K562 (cell line): ENCODE data around the gene ITPRIPL2. TPM values are rescaled to one million over a fixed set of nuclear protein-coding genes. Genes with fewer than 3 reads are reported as not detected.

Source experiments
- ATAC-seq: fragments of 200-7000 bp; cut with Tn5 transposase; 3 replicates; pipeline ENCODE4 v1.9.1; 2020; ENCODE audit warnings: moderate library complexity
- BruUV-seq: library from RNA; stranded (reverse); fragments of 400-500 nt; replicated peaks from 2 replicates; lab custom pipeline; 2021; lab: Mats Ljungman, UMichigan
- CTCF ChIA-PET: fragments of 300-600 bp; formaldehyde crosslinking; extraction: SDS; loops from one replicate; lab custom pipeline; 2021; ENCODE audit warnings: low intra/inter-chr PET ratio; lab: Yijun Ruan, JAX
- POLR2A ChIA-PET: fragments of 300-600, 350-650 bp; sonication (Branson Sonifier 250); formaldehyde crosslinking; extraction: SDS; loops from one replicate; lab custom pipeline; 2021; ENCODE audit warnings: antibody characterized with exemption, inconsistent platforms; lab: Yijun Ruan, JAX
- DNase-seq, 4 experiments: peaks; one replicate each; pipeline versions ENCODE4 v3.0.0 to v3.0.0-alpha.2; 2011 to 2018; ENCODE audit warnings: low spot score in 3 of 4, mixed read lengths in 3 of 4; ENCODE audit errors: extremely low read depth in 1 of 4
- FAIRE-seq: peaks from 2 replicates; lab custom pipeline; 2011; peaks lifted over from hg19 to GRCh38; lab: Jason Lieb, UNC
- H2AFZ ChIP-seq: 2 replicates; pipeline ENCODE4 v1.6.0; 2011; ENCODE audit warnings: low read depth, low read length, control low read depth, inconsistent platforms
- H3K27ac ChIP-seq: fragments of 200-600 bp; 3 replicates; pipeline ENCODE4 v1.8.0; 2011; ENCODE audit warnings: low read depth, mild to moderate bottlenecking, control low read depth, inconsistent platforms, low read length, moderate library complexity, mixed read lengths; ENCODE audit errors: extremely low read depth
- H3K27me3 ChIP-seq, 2 experiments: fragments of 300-600 bp in 1 of 2; 2 replicates in 1 of 2; 3 replicates in 1 of 2; pipeline versions ENCODE4 v1.6.0 to v1.8.0; 2011; ENCODE audit warnings: inconsistent platforms in 2 of 2, low read length in 2 of 2, mild to moderate bottlenecking in 1 of 2, mixed read lengths in 1 of 2, moderate library complexity in 1 of 2; ENCODE audit not compliant: control insufficient read depth in 2 of 2, insufficient read depth in 2 of 2
- H3K36me3 ChIP-seq: fragments of 300-600 bp; 3 replicates; pipeline ENCODE4 v1.8.0; 2011; ENCODE audit warnings: mild to moderate bottlenecking, low read length, inconsistent platforms; ENCODE audit not compliant: control insufficient read depth, insufficient read depth
- H3K4me1 ChIP-seq, 2 experiments: fragments of 200-600 bp in 1 of 2; replicated peaks in 1 of 2; 2 replicates in 1 of 2; 3 replicates in 1 of 2; pipeline versions ENCODE4 v1.5.1 to v1.8.0; 2011; ENCODE audit warnings: inconsistent platforms in 2 of 2, low read length in 2 of 2, mild to moderate bottlenecking in 1 of 2, mixed read lengths in 1 of 2, moderate library complexity in 1 of 2; ENCODE audit not compliant: control insufficient read depth in 2 of 2, insufficient read depth in 2 of 2
- H3K4me2 ChIP-seq: 2 replicates; pipeline ENCODE4 v1.6.1; 2011; ENCODE audit warnings: low read length, control low read depth, inconsistent platforms, mixed read lengths; ENCODE audit not compliant: insufficient read depth
- H3K4me3 ChIP-seq: fragments of 200-600 bp; sonication (generic), shearing (Covaris generic); 2 replicates; pipeline ENCODE4 v1.5.1; 2016; ENCODE audit warnings: control low read depth, inconsistent platforms
- H3K79me2 ChIP-seq: fragments of 200-600 bp; 3 replicates; pipeline ENCODE4 v1.8.0; 2011; ENCODE audit warnings: low read length, inconsistent platforms; ENCODE audit not compliant: control insufficient read depth, insufficient read depth
- H3K9ac ChIP-seq, 2 experiments: 2 replicates each; pipeline versions ENCODE4 v1.6.0 to v1.6.1; 2011; ENCODE audit warnings: low read depth in 2 of 2, low read length in 2 of 2, control low read depth in 1 of 2, inconsistent platforms in 1 of 2, mild to moderate bottlenecking in 1 of 2, mixed read lengths in 1 of 2; ENCODE audit not compliant: insufficient read depth in 1 of 2
- H3K9me1 ChIP-seq: one replicate; pipeline ENCODE4 v1.6.0; 2011; ENCODE audit warnings: inconsistent platforms, mild to moderate bottlenecking, low read length, moderate library complexity; ENCODE audit not compliant: control insufficient read depth, insufficient read depth
- H3K9me3 ChIP-seq: replicated peaks from 2 replicates; pipeline ENCODE4 v1.5.1; 2011; ENCODE audit warnings: low read depth, low read length, inconsistent platforms; ENCODE audit not compliant: control insufficient read depth, insufficient read depth
- H4K20me1 ChIP-seq: replicated peaks from 2 replicates; pipeline ENCODE4 v1.6.1; 2011; ENCODE audit warnings: low read length, inconsistent platforms, mixed read lengths; ENCODE audit not compliant: control insufficient read depth, insufficient read depth
- BCOR ChIP-seq: fragments of 450-650 bp; IDR thresholded peaks from 2 replicates; pipeline ENCODE4 v1.6.1; 2016
- CBX3 ChIP-seq, 2 experiments: IDR thresholded peaks; 1 replicate in 1 of 2; 2 replicates in 1 of 2; pipeline ENCODE4 v1.6.1; 2012; ENCODE audit warnings: inconsistent platforms in 2 of 2, low read length in 2 of 2, borderline replicate concordance in 1 of 2, control low read depth in 1 of 2
- FIP1L1 ChIP-seq: fragments of 200-400 bp; formaldehyde crosslinking; IDR thresholded peaks from 2 replicates; pipeline ENCODE4 v1.6.1; 2018; ENCODE audit warnings: mild to moderate bottlenecking, low read depth, low read length; ENCODE audit not compliant: poor library complexity, severe bottlenecking
- HDAC1 ChIP-seq, 2 experiments: fragments of 450-650 bp; IDR thresholded peaks; 2 replicates each; pipeline ENCODE4 v1.6.1; 2016 to 2017; ENCODE audit warnings: inconsistent platforms in 1 of 2, mild to moderate bottlenecking in 1 of 2, moderate library complexity in 1 of 2
- HDAC8 ChIP-seq: fragments of 450-650 bp; IDR thresholded peaks from 2 replicates; pipeline ENCODE4 v1.6.1; 2016; ENCODE audit warnings: mild to moderate bottlenecking, missing genetic modification characterization, moderate library complexity, missing compliant biosample characterization
- MIER1 ChIP-seq: fragments of 450-650 bp; IDR thresholded peaks from 2 replicates; pipeline ENCODE4 v1.6.1; 2016; ENCODE audit warnings: antibody characterized with exemption, mild to moderate bottlenecking, low read depth
- NR2C2 ChIP-seq, 2 experiments: fragments of 200-800 bp in 1 of 2; sonication (Bioruptor generic) in 1 of 2; sonication (generic) in 1 of 2; formaldehyde crosslinking in 1 of 2; IDR thresholded peaks; 2 replicates each; pipeline versions ENCODE4 v1.6.1 to v1.8.0; 2016 to 2022; ENCODE audit warnings: mild to moderate bottlenecking in 1 of 2, missing compliant biosample characterization in 1 of 2, missing genetic modification characterization in 1 of 2, missing genetic modification reagents in 1 of 2
- TEAD4 ChIP-seq, 2 experiments: sonication (generic) in 1 of 2; formaldehyde crosslinking in 1 of 2; IDR thresholded peaks; 2 replicates each; pipeline versions ENCODE4 v1.6.1 to v1.8.0; 2012 to 2022; ENCODE audit warnings: borderline replicate concordance in 1 of 2, inconsistent platforms in 1 of 2, low read length in 1 of 2, mild to moderate bottlenecking in 1 of 2, missing genetic modification reagents in 1 of 2
- TRIM28 ChIP-seq: fragments of 450-650 bp; IDR thresholded peaks from 2 replicates; pipeline ENCODE4 v1.6.1; 2017
- XRCC4 ChIP-seq: IDR thresholded peaks from one replicate; pipeline ENCODE4 v1.6.1; 2011; ENCODE audit not compliant: insufficient read depth, insufficient read length; ENCODE audit errors: extremely low read depth
- ZBTB43 ChIP-seq: sonication (generic); formaldehyde crosslinking; IDR thresholded peaks from 2 replicates; pipeline ENCODE4 v1.8.0; 2023; ENCODE audit warnings: mild to moderate bottlenecking, missing genetic modification reagents
- ZNF311 ChIP-seq: fragments of 250-450 bp; sonication (Bioruptor Pico); IDR thresholded peaks from 2 replicates; pipeline ENCODE4 v1.4.0; 2020; ENCODE audit warnings: mild to moderate bottlenecking, moderate library complexity
- WGBS: fragments of 100-300 bp; shearing (Covaris generic); methylation state at CpG from one replicate; pipeline ENCODE4 v1.1.6; 2016; ENCODE audit warnings: low coverage, mixed read lengths; ENCODE audit not compliant: insufficient coverage; ENCODE audit errors: missing lambda C conversion rate; 5-methylcytosine and 5-hydroxymethylcytosine counted together
- in situ Hi-C: fragments of 300-500 bp; cut with MboI; formaldehyde crosslinking; loops from 4 replicates; pipeline ENCODE4 v1.15.0; 2018; ENCODE audit warnings: inconsistent platforms, mixed read lengths
- intact Hi-C: fragments of 100-400 bp; cut with micrococcal nuclease; formaldehyde crosslinking; loops from 2 replicates; pipeline ENCODE4 v1.14.2; 2022
- polyA plus RNA-seq, 8 experiments: library from polyadenylated mRNA; depleted of rRNA in 4 of 8; stranded (reverse) in 5 of 8; unstranded in 3 of 8; fragments of >200 nt; fragmentation: Nextera tagmentation in 2 of 8; fragmentation: Illumina TruSeq in 1 of 8; extraction: Ambion mirVana in 2 of 8; extraction: Trizol in 1 of 8; gene quantifications; 2 replicates each; pipeline versions ENCODE4 v1.2.1 to v1.2.3, GENCODE V29; 2011 to 2014; ENCODE audit warnings: inconsistent platforms in 1 of 8, missing spikeins in 1 of 8
- total RNA-seq, 7 experiments: library from RNA; depleted of rRNA in 6 of 7; stranded (reverse); fragments of >200 nt in 6 of 7; fragmentation: Illumina TruSeq in 2 of 7; extraction: Trizol in 2 of 7; gene quantifications; 2 replicates each; pipeline versions ENCODE4 v1.2.1 to v1.2.3, GENCODE V29; 2011 to 2021; ENCODE audit warnings: low replicate concordance in 1 of 7

Gene ITPRIPL2
- total and polyA plus RNA-seq, 9 of the 15 experiments (the other 6 are each of a cell fraction or from before 2014, with no cell fraction given): 0.04 to 2.2 (median 0.58) TPM

DNA sequence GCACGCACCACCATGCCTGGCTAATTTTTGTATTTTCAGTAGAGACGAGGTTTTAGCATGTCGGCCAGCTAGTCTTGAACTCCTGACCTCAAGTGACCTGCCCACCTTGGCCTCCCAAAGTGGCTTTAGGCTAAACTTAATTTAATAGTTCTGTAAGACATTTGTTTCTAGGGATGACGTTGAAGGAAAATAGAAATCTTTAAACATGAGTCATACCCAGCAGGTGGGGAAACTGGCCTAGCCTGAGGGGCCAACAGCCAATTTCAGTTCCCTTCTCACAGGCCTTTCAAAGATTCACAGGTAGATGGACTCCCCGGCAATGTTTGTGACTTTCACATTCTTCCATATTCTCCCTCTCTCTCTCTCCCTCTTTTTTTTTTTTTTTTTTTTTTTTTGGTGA lies 18.1 kb upstream of the ITPRIPL2 start:
- no TSS peak for BruUV-seq
- Histone ChIP-seq H3K4me3 (no peak overlapping the region), H3K4me2 (no peak overlapping the region), H4K20me1 (no peaks in the 10 kb centered on the region), H3K27me3 (no peaks in the 10 kb centered on the region), H3K27ac (no peak overlapping the region), H3K4me1 (peaks cover 0 to 10% of the 10 kb centered on the region in 2 experiments; a peak in 1 of 5 replicates), H3K9me1 (no peaks in the 10 kb centered on the region), H3K9me3 (peaks cover 2% of the 10 kb centered on the region; the same call in 1 of the 2 replicates), H3K79me2 (no peaks in the 10 kb centered on the region), H2AFZ (no peak overlapping the region), H3K36me3 (no peaks in the 10 kb centered on the region), H3K9ac (no peak overlapping the region)
- ChIA-PET POLR2A (interaction anchor here (1.3 kb wide), 1 partner anchor 24 kb away, joined by 6 read pairs; no protein-coding TSS in a partner anchor), CTCF (interaction anchor here (1.6 kb wide), 1 partner anchor 84 kb away, joined by 4 read pairs; no protein-coding TSS in a partner anchor)
- DNase-seq (no peak), FAIRE-seq (no peak), ATAC-seq (no peak)
- in situ Hi-C loops (no loop called here), intact Hi-C loops (no loop called here)
- no peak for TF ChIP-seq HDAC8 (tag)
- no peak for TF ChIP-seq XRCC4
- 67% methylated on average over 4 of the region's 5 CpGs for WGBS

- Histone ChIP-seq H2AFZ (no peak overlapping the region), H3K79me2 (no peaks in the 10 kb centered on the region), H3K9me3 (peaks cover 2% of the 10 kb centered on the region; the same call in 1 of the 2 replicates), H4K20me1 (no peaks in the 10 kb centered on the region), H3K27me3 (peaks cover 0 to 4% of the 10 kb centered on the region in 2 experiments; a peak in 1 of 5 replicates), H3K4me2 (no peak overlapping the region), H3K4me3 (no peak overlapping the region), H3K9ac (no peak overlapping the region), H3K9me1 (no peaks in the 10 kb centered on the region), H3K4me1 (peaks cover 0 to 10% of the 10 kb centered on the region in 2 experiments; a peak in 1 of 5 replicates), H3K27ac (no peak overlapping the region), H3K36me3 (no peaks in the 10 kb centered on the region)
- in situ Hi-C loops: no loop called here
- ChIA-PET CTCF (no interaction called here), POLR2A (no interaction called here)
- no peak for ATAC-seq
- no TSS peak for BruUV-seq
- no peak for DNase-seq
- 11% methylated on average over 1 of the region's 1 CpG for WGBS
- intact Hi-C loops: no loop called here
- FAIRE-seq: no peak
- TF ChIP-seq TRIM28 (0 out of 2 replicates have a peak, but pooled peaks have one; percentile 36), ZBTB43 (CRISPR knock-in tag) (no peak), CBX3 (IDR thresholded peaks at IDR 0.05; ENCODE audit: borderline replicate concordance in 1 of 2, low read length in 2 of 2) (peak in 1 of 2 experiments; percentile 76; a peak in 2 of 3 replicates), NR2C2 (CRISPR knock-in tag; IDR thresholded peaks at IDR 0.05) (no peak), NR2C2 (tag; IDR thresholded peaks at IDR 0.05) (no peak), ZNF311 (CRISPR knock-in tag) (no peak), FIP1L1 (no peak), BCOR (peak; percentile 79), MIER1 (no peak), HDAC1 (IDR thresholded peaks at IDR 0.05) (no peak), TEAD4 (IDR thresholded peaks at IDR 0.05; ENCODE audit: low read length) (no peak), TEAD4 (CRISPR knock-in tag; IDR thresholded peaks at IDR 0.05; ENCODE audit: borderline replicate concordance) (no peak)
Measured at GRCh38 chr16:19098173-19098572, 15.6 kb upstream of the ITPRIPL2 start.
